Subcutaneous abdominal adipose tissue (tissue), 5 donors: Measurements from ENCODE around the gene LCN12.

Experiments
- H3K27ac ChIP-seq: one replicate; pipeline ENCODE4 v1.7.0; 2013; ENCODE audit warnings: low read depth, mild to moderate bottlenecking, inconsistent platforms, low read length, moderate library complexity
- H3K27me3 ChIP-seq, 5 donors: one replicate each; pipeline ENCODE4 v1.7.0; 2013; ENCODE audit warnings: low read length in 5 of 5, inconsistent platforms in 1 of 5; ENCODE audit not compliant: control insufficient read depth in 5 of 5, insufficient read depth in 4 of 5
- H3K36me3 ChIP-seq, 5 donors: one replicate each; pipeline ENCODE4 v1.7.0; 2013; ENCODE audit warnings: low read length in 5 of 5; ENCODE audit not compliant: control insufficient read depth in 5 of 5, insufficient read depth in 5 of 5
- H3K4me1 ChIP-seq, 5 donors: one replicate each; pipeline ENCODE4 v1.7.0; 2013; ENCODE audit warnings: low read length in 5 of 5, mild to moderate bottlenecking in 3 of 5, moderate library complexity in 1 of 5; ENCODE audit not compliant: control insufficient read depth in 5 of 5, insufficient read depth in 5 of 5
- H3K4me3 ChIP-seq, 5 donors: one replicate each; pipeline ENCODE4 v1.7.0; 2013; ENCODE audit warnings: low read length in 5 of 5, low read depth in 1 of 5
- H3K9ac ChIP-seq, 5 donors: one replicate each; pipeline ENCODE4 v1.7.0; 2013; ENCODE audit warnings: low read length in 5 of 5, mild to moderate bottlenecking in 4 of 5, moderate library complexity in 3 of 5
- H3K9me3 ChIP-seq, 5 donors: one replicate each; pipeline ENCODE4 v1.7.0; 2013; ENCODE audit warnings: low read length in 5 of 5; ENCODE audit not compliant: control insufficient read depth in 5 of 5
- donor health status: healthy.
- donor health status: healthy.
- donor health status: healthy.
- donor health status: healthy.
- donor health status: healthy.

LCN12 gene

DNA sequence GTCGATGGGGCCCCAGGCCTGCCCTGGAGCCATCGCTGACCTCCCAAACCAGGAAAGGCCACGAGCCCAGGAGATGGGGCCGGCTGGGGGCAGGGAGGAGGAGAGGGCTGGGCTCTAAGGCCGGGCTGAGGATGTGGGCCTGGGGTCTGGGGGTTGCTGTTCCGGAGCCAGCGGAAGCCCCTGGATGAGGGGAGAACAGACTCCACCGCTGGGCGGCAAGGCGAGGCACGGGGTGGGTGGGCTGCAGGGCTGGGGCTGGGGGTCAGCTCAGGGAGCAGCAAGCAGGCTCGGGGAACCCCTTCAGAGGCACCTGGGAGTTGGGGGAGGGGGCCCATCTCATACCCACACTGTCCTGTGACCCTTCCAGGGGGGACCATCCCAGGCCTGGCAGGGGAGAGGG, 11.7 kb downstream of the LCN12 start:
- Histone ChIP-seq H3K36me3 (no peaks in the 10 kb centered on the region), H3K27ac (no peak overlapping the region), H3K9ac (no peak overlapping the region), H3K27me3 (peaks cover 0 to 7% (median 3%) of the 10 kb centered on the region in 5 donors), H3K4me3 (no peak overlapping the region), H3K4me1 (peaks cover 2 to 28% (median 15%) of the 10 kb centered on the region in 5 donors), H3K9me3 (no peaks in the 10 kb centered on the region)

DNA sequence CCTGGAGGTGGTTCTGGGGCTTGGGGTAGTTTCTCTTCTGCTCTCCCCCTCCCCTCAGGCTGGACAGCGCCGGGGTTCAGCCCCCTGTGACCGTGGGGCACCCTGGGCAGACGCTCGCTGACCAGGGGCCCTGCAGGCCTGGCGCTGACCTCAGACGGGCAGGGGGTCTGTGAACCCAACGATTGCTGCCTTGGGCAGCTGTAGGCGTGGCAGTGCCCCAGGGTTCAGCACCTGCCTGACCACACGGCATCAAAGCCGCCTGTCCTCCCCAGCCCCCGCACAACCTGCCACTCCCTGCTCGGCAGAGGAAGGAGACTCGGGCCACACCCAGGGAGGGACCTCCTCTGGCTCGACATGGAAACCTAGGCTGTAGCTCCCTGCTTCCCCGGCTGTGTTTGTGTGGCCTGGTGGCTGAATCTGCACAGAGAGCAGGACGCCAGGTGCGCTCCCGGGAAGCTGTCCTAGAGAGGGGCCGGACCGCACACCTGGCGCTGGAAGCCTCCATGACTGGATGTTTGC, 12.2 kb downstream of the LCN12 start:
- Histone ChIP-seq H3K27ac (no peak overlapping the region), H3K27me3 (peaks cover 0 to 7% (median 3%) of the 10 kb centered on the region in 5 donors), H3K9me3 (no peaks in the 10 kb centered on the region), H3K4me3 (no peak overlapping the region), H3K4me1 (peaks cover 2 to 28% (median 15%) of the 10 kb centered on the region in 5 donors), H3K36me3 (no peaks in the 10 kb centered on the region), H3K9ac (no peak overlapping the region)

DNA sequence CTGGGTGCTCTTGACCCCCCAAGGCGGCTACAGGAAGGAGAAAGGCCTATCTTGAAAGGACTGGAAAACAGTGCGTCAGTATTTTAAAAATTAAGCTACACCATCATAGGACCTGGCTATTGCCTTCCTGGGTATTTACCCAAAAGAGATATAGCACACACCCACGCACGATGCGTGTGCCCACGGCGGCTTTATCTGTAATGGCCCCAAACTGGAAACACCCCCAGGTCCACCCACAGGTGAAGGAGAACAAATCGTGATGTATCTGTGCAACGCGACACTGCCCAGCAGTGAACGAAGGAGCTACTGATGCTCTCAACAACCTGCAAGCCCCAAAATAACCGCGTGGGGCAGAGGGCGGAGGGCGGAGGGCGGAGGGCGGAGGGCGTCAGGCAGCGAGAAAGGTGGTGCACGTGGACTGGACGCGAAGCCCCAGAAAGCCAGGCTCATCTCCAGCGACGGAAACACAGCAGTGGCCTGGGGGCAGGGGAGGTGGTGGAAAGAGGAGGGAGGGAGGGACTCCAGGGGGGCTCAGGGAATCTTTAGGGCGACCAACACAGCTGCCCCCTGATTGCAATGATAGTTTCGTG, 12.9 kb downstream of the LCN12 start:
- H3K27me3 ChIP-seq = peaks cover 0 to 8% (median 3%) of the 10 kb centered on the region in 5 donors
- H3K36me3 ChIP-seq = no peaks in the 10 kb centered on the region
- no peak overlapping the region for H3K4me3 ChIP-seq
- peaks cover 2 to 28% (median 15%) of the 10 kb centered on the region in 5 donors for H3K4me1 ChIP-seq
- H3K9me3 ChIP-seq = no peaks in the 10 kb centered on the region
- H3K9ac ChIP-seq = no peak overlapping the region
- no peak overlapping the region for H3K27ac ChIP-seq

DNA sequence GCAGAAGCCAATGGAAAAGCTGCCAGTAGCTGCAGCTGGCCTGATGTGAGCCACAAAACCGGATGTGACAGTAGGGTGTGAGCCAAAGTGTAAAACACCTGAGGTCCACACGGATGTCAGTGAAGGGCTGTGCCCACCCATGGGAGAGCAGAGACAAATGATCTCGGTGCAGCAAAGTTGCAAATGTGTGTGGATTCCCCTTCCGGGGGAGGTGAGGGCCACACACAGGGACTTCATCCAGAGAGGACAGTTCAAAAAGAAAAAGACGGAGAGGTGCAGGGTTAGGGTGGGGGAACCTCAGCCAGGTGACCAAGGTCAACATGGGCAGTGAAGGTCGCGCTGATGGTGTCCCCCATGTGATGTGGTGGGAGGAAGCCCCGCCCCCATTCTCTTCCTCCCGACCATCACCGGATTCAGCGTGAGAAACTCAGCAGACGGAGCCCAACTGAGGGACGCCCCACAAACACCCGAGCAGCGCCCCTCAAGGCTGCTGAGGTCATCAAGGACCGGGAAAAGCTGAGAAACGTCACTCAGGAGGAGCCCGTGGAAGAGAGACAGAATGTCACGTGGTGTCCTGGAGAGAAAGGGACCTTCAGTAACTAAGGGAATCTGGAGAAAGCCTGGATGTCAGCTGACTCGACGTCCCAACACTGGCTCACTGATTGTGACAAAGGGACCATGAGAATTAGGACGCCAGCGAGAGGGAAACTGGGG, 13.9 kb downstream of the LCN12 start:
- Histone ChIP-seq H3K9ac (peak overlapping the region in 1 of 5 donors; percentile 30), H3K27ac (no peak overlapping the region), H3K36me3 (no peaks in the 10 kb centered on the region), H3K9me3 (no peaks in the 10 kb centered on the region), H3K4me1 (peaks cover 2 to 27% (median 14%) of the 10 kb centered on the region in 5 donors), H3K27me3 (peaks cover 3 to 12% (median 9%) of the 10 kb centered on the region in 5 donors), H3K4me3 (no peak overlapping the region)

DNA sequence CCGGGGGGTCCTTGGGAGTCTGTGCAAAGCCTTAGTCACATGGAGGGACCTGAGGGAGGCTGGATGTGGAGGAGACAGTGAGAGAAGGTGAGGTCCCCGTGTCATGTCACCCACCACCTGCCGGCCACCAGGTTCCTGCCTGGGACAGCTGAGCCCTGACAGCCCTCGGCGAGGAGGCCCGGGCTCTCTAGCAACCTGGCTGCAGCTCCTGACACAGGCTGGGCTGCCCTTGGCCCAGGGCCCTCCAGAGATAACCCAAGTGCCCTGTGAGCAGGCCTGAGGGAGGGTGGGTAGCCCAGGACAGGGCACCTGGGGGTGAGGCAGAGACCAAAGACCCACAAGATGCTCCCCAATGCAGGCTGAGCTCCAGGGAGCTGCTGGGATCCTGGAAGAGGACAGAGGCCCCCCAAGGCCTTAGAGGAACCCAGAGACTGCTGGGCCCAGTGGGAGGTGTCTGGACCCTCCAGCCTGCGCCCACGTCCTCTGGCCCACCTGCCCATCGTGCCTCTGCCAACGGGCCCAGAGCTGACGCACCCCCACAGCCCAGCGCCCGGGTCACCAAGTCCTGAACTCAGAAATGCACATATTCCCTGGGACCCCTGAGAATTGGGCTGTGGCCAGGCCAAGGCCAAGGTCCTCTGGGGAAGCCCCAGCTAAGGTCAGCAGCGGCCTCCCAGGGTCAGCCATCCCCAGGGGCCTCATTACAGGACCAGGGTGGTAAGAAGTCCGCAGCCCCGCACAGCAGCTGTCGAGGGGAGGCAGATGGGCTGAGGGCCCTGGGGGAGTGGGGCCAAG, 16.5 kb downstream of the LCN12 start:
- Histone ChIP-seq H3K27me3 (peaks cover 3 to 13% (median 9%) of the 10 kb centered on the region in 5 donors), H3K9ac (no peak overlapping the region), H3K4me1 (peaks cover 0 to 12% (median 5%) of the 10 kb centered on the region in 5 donors), H3K9me3 (no peaks in the 10 kb centered on the region), H3K36me3 (no peaks in the 10 kb centered on the region), H3K4me3 (no peak overlapping the region), H3K27ac (no peak overlapping the region)

DNA sequence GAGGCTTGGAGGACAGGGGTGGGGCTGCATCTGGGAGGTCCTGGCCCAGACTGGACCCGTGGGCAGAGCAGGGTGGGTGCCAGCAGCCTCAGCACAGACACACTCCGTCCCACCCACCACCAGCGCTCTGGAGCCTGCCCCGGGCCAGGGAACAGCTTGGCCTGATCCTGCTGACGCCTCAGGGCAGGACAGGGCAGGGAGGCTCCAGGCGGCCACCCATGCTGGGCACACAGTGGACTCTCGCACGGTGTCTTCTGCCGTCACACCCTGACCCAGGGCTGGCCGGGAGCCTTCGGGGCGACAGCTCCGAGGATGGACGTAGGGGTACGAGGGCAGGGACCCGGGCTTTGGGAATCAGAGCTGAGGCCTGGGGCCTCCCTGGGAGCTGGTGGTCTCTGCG, 17.1 kb downstream of the LCN12 start:
- no peaks in the 10 kb centered on the region for H3K9me3 ChIP-seq
- no peak overlapping the region for H3K27ac ChIP-seq
- H3K4me3 ChIP-seq = no peak overlapping the region
- H3K36me3 ChIP-seq = no peaks in the 10 kb centered on the region
- H3K9ac ChIP-seq = no peak overlapping the region
- H3K4me1 ChIP-seq = peaks cover 0 to 11% (median 5%) of the 10 kb centered on the region in 5 donors
- peaks cover 3 to 13% (median 9%) of the 10 kb centered on the region in 5 donors for H3K27me3 ChIP-seq

DNA sequence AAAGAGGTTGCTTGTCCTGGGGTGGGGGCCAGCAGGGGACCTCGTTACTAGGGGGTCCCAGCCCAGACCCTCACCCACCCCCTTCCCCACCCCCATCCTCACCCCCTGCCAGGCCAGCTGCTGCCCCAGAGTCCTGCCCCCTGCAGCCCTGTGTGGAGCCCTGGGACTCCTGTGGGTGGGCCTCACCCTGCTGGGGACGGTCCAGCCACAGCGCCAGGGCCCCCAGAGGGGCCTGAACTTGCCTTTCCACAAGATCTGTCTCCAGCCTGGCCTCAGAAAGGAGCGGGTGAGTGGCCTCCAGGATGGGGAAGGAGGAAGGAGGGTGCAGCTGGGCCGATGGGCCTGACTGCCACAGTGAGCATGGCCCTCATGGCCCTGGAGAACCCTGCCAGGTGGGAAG, 17.7 kb downstream of the LCN12 start:
- peaks cover 0 to 13% (median 5%) of the 10 kb centered on the region in 5 donors for H3K4me1 ChIP-seq
- H3K27me3 ChIP-seq = peaks cover 3 to 13% (median 9%) of the 10 kb centered on the region in 5 donors
- no peak overlapping the region for H3K27ac ChIP-seq
- no peak overlapping the region for H3K4me3 ChIP-seq
- no peak overlapping the region for H3K9ac ChIP-seq
- H3K36me3 ChIP-seq = no peaks in the 10 kb centered on the region
- H3K9me3 ChIP-seq = no peaks in the 10 kb centered on the region

DNA sequence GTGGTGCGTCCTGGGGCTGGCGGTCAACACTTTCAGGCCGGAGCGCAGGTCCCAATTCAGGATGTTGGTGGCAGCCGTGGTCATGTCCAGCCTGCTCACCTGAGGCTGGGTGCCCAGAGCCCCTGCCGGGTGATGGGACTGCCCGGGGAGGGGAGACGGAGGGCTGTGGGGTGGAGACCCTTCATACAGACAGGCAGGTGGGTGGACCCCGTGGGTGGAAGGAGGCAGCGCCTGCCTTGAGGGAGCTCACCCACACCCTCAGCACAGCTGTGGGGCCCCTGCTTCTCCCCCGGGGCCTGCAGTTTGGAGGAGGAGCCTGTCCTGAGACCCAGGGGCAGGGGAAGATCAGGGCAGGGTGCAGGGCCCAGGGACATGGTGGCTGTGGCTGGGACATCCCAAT, 18.3 kb downstream of the LCN12 start:
- no peaks in the 10 kb centered on the region for H3K9me3 ChIP-seq
- H3K36me3 ChIP-seq = no peaks in the 10 kb centered on the region
- H3K27ac ChIP-seq = no peak overlapping the region
- peaks cover 3 to 13% (median 9%) of the 10 kb centered on the region in 5 donors for H3K27me3 ChIP-seq
- peaks cover 0 to 19% (median 5%) of the 10 kb centered on the region in 5 donors for H3K4me1 ChIP-seq
- H3K4me3 ChIP-seq = no peak overlapping the region
- no peak overlapping the region for H3K9ac ChIP-seq

DNA sequence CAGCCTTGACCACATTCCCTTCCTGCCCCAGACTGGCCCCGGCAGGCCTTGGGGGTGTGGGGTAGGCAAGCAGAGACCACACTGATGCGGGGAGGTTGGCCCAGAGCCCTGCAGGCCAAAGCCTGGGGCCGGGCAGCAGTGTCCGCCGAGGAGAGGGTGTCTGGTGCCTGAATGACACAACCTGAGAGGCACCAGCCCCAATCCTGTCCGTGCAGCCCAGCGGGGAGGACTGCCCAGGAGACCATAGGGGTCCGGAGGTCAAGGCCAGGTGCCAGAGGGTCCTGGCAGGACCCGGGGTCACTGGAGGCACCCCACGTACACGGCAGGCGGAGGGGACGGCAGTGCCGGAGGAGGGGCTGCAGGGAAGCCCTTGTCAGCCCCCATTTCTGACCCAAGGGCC, 19.7 kb downstream of the LCN12 start:
- Histone ChIP-seq H3K9ac (no peak overlapping the region), H3K27ac (no peak overlapping the region), H3K9me3 (no peaks in the 10 kb centered on the region), H3K27me3 (peaks cover 3 to 7% (median 6%) of the 10 kb centered on the region in 5 donors), H3K4me1 (peaks cover 0 to 22% (median 0%) of the 10 kb centered on the region in 5 donors), H3K4me3 (no peak overlapping the region), H3K36me3 (no peaks in the 10 kb centered on the region)
